DOHH2 (cell line): ENCODE results near the gene NFKB2.
A peak's percentile ranks its signal among the peaks of the same experiment; 100 is the strongest.

Source experiments
- H3F3A ChIP-seq: fragments of 200-600 bp; sonication (generic), shearing (Covaris generic); 2 replicates; pipeline ENCODE4 v1.6.0; 2016; ENCODE audit warnings: antibody characterized with exemption, mild to moderate bottlenecking; ENCODE audit not compliant: control insufficient read depth, insufficient read depth
- H3K27ac ChIP-seq: fragments of 200-600 bp; sonication (generic); 2 replicates; pipeline ENCODE4 v1.5.1; 2014; ENCODE audit warnings: low read depth, mild to moderate bottlenecking, low read length, moderate library complexity
- H3K27me3 ChIP-seq: fragments of 200-600 bp; sonication (generic); 2 replicates; pipeline ENCODE4 v1.6.1; 2014; ENCODE audit warnings: mild to moderate bottlenecking, low read length, mixed read lengths; ENCODE audit not compliant: control insufficient read depth
- H3K36me3 ChIP-seq: fragments of 200-600 bp; sonication (generic); 2 replicates; pipeline ENCODE4 v1.6.1; 2014; ENCODE audit warnings: mild to moderate bottlenecking, low read length, moderate library complexity, mixed read lengths; ENCODE audit not compliant: control insufficient read depth
- H3K4me1 ChIP-seq: fragments of 200-600 bp; sonication (generic); 2 replicates; pipeline ENCODE4 v1.6.1; 2014; ENCODE audit warnings: mild to moderate bottlenecking, low read length, mixed read lengths; ENCODE audit not compliant: control insufficient read depth
- H3K4me2 ChIP-seq: fragments of 200-600 bp; sonication (generic); 2 replicates; pipeline ENCODE4 v1.6.0; 2014; ENCODE audit warnings: mild to moderate bottlenecking, low read length, moderate library complexity
- H3K4me3 ChIP-seq: fragments of 200-600 bp; sonication (generic); 2 replicates; pipeline ENCODE4 v1.5.1; 2014; ENCODE audit warnings: mild to moderate bottlenecking, low read length, mixed read lengths
- H3K79me2 ChIP-seq: fragments of 200-600 bp; sonication (generic); 2 replicates; pipeline ENCODE4 v1.6.1; 2014; ENCODE audit warnings: mild to moderate bottlenecking, low read length, mixed read lengths; ENCODE audit not compliant: control insufficient read depth
- H3K9me2 ChIP-seq: fragments of 200-600 bp; sonication (generic); replicated peaks from 2 replicates; pipeline ENCODE4 v1.6.1; 2014; ENCODE audit warnings: mild to moderate bottlenecking, low read length, mixed read lengths; ENCODE audit not compliant: control insufficient read depth
- H3K9me3 ChIP-seq: fragments of 200-600 bp; sonication (generic); 2 replicates; pipeline ENCODE4 v1.6.1; 2014; ENCODE audit warnings: antibody characterized with exemption, low read length, mixed read lengths; ENCODE audit not compliant: control insufficient read depth, insufficient read depth
- H4K20me1 ChIP-seq: fragments of 200-600 bp; sonication (generic); 2 replicates; pipeline ENCODE4 v1.6.0; 2014; ENCODE audit warnings: low read depth, mild to moderate bottlenecking, antibody characterized with exemption, low read length, moderate library complexity; ENCODE audit not compliant: control insufficient read depth, insufficient read depth
- CTCF ChIP-seq: fragments of 200-600 bp; sonication (generic); IDR thresholded peaks from one replicate; pipeline ENCODE4 v1.5.1; 2014; ENCODE audit warnings: antibody characterized with exemption, mild to moderate bottlenecking, low read depth, low read length; ENCODE audit not compliant: poor library complexity, severe bottlenecking
- EZH2phosphoT487 ChIP-seq: fragments of 200-600 bp; sonication (generic); IDR thresholded peaks from 2 replicates; pipeline ENCODE4 v1.6.1; 2017; ENCODE audit warnings: borderline replicate concordance, mild to moderate bottlenecking, antibody characterized with exemption, low read length, moderate library complexity, mixed read lengths

The NFKB2 gene

GRCh38 chr10:102451105-102451969 lies 55.8 kb downstream of the NFKB2 start, which contains the start of gene C10orf95:
TSS of gene C10orf95 (minus strand) at chr10:102451543. CDS start at chr10:102451093, 450 bp downstream.
- peaks cover 3% of the 10 kb centered on the region; the same call in 1 of the 2 replicates for H4K20me1 ChIP-seq
- H3K36me3 ChIP-seq, result peaks cover 42% of the 10 kb centered on the region
- H3K9me3 ChIP-seq, result no peaks in the 10 kb centered on the region
- no peaks in the 10 kb centered on the region for H3K27me3 ChIP-seq
- peak within 1 kb of the TSS; percentile 92 for H3K4me2 ChIP-seq
- no peaks in the 10 kb centered on the region for H3K9me2 ChIP-seq
- H3K27ac ChIP-seq, result peak within 1 kb of the TSS; percentile 86
- TF ChIP-seq CTCF, result no peak
- no peak for TF ChIP-seq EZH2phosphoT487
- peak within 1 kb of the TSS; percentile 93 for H3K4me3 ChIP-seq
- H3K4me1 ChIP-seq, result peaks cover 24% of the 10 kb centered on the region
- peaks cover 12% of the 10 kb centered on the region for H3F3A ChIP-seq
- H3K79me2 ChIP-seq, result peaks cover 32% of the 10 kb centered on the region
